GM21526 (cell line): ENCODE results near the gene HOXD9.

ENCODE experiments used
- ATAC-seq: cut with Tn5 transposase; IDR thresholded peaks from one replicate; pipeline ENCODE4 v1.9.1; 2021; ENCODE audit warnings: moderate library complexity; ENCODE audit not compliant: unreplicated experiment, low FRiP score

The HOXD9 gene

DNA sequence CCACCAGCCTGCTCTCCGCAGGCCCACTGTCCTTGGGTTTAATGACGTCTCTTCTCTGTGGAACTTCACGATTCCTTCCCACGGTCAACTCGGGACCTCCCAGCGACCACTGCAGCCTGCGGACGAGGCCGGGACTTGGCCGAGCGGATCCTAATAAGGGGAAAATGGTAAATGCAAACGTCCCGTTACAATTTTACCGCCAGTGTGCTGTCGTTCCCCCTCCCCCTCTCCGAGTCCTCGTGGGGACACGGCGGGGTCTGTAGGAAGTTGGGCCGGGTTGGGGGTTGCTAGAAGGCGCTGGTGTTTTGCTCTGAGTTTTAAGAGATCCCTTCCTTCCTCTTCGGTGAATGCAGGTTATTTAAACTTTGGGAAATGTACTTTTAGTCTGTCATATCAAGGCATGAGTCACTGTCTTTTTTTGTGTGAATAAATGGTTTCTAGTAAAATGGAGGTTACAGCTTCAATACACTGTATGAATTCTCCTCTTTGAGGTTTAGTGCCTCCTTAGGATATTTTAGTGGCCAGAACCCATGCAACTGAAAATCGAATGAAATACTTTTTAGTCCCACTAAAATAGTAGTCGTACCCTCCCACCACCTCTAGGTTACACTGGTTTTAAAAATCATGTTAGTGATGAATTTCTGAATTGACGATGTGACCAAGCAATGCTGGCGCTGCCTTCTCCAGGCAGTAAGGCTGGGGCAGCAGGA, 13.2 kb upstream of the HOXD9 start:
- ATAC-seq = no peak

DNA sequence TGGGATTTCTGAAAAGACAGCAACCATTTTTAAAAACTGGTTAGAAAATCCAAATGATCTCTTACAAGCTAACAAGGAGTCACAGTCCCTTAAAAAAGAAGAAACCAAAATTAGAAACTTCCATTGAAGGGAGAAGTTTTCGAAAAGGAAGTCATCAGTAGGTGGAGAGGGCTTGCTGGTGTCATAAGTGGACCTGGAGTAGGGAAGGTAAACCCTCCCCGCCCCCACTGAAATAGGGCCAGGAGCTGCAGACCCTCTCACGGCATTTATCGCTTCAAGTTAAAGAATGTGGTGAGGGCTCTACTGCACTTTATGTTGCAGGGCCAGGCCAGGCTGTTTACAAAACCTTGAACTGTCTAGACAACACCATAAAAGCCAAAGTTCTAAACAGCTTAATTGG, 12.6 kb upstream of the HOXD9 start:
- no peak for ATAC-seq

DNA sequence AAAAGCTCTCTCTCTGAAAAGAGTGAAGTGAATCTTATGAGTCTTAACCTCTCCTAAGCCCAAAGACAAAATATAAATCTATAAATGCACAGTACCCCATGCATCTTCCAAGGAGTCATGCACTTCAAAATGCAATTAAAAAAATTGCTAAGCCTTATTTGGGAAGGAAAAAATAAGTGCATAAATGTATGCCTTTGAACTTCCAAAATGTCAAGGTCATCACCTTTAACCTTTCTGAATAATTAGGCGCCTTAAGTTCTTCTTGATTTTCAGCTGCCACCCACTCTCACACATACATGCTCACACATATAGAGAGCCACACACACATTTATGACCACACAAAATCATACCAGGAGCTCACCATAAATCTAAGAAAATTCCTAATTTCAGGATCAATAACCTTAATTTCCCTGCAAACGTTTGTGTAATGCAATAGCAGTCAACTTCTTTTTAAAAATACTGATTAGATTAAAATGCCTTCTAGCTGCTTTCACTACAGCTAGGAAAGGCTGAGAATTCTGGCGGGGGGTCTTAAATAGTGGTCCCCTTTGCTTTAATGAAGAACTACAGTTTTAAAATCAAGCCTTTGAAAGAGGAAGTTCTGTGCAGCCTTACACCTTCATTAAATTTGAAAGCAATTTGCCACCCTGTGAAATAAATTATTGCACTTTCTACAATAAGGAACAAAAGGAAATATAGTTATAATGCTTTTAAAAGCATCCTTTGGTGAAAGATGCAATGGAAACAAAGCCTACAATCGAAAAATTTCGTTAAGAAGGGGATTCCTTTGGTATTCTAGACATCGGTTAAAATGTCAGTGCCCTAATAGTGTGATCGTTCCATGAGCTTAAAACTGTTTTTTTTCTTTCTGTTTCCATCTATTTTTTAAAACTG, 11.9 kb upstream of the HOXD9 start:
- ATAC-seq = no peak

DNA sequence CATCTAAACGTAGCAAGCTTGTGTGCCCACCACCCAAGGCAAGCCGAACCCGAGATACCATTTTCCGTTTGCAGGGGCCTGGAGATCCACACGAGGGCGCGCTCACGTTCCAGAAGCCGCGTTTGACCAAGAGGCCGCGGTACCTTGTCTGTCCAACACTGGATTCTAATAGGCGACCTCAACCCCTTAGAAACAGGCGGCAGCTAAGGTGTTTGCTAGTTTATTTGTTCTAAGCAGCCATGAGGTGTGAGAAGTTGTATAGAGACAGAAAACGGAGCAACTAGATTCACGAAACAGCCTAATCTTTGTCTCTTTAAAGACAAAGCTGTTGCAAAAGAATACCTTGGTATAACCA, 11.2 kb upstream of the HOXD9 start:
- ATAC-seq = no peak

DNA sequence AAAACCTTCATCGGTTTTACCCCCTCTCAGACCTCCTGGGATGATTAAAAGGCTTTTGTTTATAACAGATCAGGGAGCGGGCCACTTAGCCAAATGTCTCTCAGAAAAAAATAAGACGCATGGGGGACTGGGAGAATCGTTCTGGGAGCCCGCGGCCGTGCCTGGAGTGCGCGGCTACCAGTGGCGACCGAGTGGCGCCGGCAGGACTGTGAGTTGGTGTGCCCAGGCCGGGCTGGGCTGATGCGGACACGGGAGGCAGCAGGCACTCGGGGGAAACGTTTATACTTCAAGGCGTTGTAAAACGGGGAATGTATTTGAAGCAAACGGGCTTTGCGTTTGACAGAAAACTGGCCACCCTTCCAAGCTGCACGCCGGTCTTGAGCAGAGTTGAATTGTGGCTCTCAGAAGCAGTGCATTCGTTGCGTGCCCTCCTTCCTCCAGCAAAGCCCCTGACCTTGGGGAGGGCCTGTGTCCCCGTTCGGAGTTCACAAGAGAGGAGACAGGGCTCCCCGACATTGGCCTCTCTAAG, 10.6 kb upstream of the HOXD9 start:
- no peak for ATAC-seq

DNA sequence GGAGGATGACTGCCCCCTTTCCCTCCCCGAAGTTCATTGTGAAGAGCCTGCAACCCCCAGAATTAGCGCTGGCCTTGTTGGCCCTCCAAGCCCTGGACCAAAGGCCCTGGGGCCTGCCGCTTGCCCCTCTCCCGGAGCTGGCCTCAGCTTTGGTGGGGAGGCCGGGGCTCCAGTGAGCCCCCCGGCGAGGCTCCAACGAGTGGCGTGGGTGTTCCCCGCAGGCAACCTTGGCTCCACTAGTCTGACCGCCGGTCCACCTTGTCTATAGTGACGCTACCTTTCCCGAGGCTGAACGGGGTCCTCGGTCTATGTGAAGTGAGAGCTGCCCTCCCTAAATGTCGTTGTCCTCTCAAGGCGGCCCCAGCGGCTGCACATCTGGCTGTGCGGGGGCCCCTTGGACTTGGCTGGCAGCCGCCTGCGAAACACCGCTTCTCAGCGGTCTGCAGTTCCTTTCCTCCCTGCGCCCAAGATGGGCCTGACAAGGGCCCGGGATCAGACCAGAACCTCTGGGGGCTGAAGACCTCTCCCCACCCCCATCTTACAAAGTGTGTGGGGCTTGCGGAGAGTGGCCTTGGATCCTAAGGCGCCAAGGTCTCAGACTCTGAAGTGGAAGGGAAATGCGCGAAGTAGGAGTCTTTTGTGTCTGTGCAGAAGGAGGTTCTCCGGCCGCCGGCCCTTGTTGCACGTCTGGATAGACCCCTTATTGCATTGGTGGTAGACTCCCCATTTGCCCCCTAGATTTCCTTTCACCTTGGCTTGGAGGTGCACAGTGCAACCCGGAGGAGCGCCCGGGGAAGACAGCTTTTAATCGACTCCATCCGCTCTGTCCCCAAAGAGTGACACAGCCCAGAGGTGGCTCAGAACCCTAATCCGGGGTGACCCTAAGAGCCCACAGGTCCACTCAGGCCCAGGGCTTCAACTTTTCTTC, 9.9 kb upstream of the HOXD9 start:
- no peak for ATAC-seq

DNA sequence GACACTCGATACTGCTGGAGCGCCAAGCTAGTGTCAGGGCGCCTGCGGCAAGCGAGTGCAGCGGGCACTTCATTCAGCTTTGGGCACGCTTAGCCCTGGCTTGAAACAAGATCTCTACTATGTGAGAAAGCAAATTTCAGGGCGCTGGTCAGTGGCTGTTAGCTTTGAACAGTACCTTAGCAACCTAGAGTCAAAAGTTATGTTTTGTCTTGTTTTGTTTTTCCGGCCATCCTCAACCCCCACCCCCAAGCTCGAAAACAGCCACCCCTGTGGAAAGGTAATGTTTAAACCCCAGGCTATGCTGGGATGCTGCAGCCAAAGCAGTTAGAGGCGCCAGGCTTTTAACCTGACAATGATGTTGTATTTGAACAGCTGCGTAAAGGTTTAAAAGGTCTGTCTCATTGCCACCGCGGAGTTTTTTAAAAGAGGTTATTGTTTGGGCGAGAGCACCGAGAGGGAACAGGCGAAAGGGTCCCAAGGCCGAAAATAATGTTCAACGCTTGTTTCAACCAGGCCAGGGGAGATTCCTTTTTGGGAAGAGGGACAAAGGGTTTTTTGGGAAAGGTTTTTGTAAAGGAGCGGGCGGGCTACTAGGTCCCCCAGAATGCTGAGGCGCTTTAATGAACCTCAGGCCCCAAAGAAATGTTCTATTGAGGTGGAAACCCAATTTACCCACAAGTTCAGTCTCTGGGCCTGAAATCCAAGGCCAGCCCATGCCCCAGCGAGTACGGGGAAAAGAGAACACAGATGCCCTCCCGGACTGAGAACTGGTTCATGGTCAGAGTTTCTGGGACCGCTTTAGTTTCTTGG, 8.2 kb upstream of the HOXD9 start:
- no peak for ATAC-seq

DNA sequence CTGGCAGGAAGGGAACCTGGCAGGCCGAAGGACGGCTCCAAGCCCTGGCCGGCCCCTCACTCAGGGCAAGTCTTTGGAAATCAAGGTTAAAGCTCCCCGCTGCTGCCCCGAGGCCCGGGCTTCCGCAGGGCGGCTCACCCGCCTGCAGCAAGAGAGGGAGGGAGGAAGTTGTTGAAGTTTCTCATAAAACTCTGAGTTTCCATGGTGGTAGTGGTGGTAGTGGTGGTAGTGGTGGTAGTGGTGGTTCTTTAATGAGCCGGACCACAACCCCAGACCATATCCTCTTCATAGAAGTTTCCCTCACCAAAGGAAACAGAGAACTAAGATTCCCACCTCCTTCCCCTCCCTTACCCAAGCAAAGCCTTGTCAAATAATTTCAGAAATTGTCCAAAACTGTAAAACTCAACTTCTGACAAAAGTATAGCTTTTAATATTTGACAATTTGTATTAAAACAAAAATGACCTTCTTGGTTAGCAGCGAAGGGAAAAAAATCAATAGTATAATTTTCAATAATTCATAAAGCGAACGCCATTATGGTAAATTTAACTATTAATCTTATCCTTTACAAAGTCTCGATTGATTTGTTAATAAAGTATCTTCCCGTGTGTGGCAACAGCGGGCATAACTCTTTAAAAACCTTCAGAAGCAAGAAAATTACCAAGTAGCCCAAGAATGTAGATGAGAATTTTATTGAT, 7.4 kb upstream of the HOXD9 start:
- ATAC-seq = no peak

DNA sequence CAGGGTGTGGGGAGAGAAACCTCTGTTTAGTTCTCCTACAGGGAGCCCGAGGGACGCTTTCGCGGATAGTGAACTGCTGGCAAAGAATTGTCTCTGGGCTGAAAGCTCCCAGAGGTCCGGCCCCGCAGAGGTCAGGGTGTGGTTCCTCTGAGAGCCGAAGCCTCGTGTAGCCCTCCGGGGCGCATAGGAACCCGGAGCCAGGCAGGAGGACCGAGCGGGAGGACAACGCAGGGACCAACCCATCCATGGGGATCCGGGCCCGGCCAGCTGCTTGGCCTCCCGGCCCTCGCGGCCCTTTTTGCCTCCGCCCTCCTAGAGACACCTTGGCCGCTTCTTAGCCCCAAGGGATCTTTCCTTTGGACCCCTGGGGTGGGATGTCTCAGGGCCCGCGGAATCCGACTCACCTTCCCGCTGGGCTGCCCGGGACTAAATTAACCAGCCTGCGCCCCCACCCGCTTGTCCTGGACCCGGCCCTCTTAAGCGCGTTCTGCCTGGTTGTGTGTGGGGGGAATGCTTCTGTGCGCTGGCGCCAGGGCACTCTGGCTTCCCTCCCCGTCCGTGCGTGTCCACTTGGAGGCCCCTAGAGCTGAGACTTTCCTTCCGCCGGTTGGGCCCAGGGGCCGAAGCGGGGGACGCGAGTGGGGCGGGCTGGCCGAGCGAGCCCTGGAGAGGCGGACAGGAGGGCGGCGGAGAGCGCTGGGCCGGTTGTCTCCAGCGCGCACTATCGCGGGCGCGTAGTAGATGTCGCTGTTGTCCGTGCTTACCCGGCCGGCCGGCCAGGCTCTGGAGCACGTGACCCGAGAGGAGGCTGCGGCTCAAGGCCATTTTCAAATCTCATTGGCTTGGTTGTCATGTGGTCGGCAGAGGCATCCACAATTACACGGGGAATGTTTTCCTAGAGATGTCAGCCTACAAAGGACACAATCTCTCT, 6.4 kb upstream of the HOXD9 start, which contains the start of gene HOXD10:
Gene HOXD10, plus strand, starts transcription at position 896 of the 931 bp plus-strand sequence. CDS start 56 bp downstream, outside the sequence.
- no peak for ATAC-seq

DNA sequence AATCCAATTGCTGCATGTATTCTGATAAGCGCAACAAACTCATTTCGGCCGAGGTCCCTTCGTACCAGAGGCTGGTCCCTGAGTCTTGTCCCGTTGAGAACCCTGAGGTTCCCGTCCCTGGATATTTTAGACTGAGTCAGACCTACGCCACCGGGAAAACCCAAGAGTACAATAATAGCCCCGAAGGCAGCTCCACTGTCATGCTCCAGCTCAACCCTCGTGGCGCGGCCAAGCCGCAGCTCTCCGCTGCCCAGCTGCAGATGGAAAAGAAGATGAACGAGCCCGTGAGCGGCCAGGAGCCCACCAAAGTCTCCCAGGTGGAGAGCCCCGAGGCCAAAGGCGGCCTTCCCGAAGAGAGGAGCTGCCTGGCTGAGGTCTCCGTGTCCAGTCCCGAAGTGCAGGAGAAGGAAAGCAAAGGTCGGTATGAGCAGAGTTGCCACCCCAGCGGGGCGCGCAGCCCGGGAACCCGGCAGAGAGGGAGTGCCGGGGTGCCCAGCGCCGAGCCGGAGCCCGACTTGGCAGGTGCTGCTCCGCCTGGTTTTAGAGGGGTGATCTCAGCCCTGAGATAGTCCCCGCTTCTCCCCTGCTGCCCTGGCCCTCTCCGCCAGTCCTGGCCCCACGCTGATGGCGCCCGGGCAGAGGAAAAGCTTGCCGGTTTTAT, 5.2 kb upstream of the HOXD9 start:
- no peak for ATAC-seq

DNA sequence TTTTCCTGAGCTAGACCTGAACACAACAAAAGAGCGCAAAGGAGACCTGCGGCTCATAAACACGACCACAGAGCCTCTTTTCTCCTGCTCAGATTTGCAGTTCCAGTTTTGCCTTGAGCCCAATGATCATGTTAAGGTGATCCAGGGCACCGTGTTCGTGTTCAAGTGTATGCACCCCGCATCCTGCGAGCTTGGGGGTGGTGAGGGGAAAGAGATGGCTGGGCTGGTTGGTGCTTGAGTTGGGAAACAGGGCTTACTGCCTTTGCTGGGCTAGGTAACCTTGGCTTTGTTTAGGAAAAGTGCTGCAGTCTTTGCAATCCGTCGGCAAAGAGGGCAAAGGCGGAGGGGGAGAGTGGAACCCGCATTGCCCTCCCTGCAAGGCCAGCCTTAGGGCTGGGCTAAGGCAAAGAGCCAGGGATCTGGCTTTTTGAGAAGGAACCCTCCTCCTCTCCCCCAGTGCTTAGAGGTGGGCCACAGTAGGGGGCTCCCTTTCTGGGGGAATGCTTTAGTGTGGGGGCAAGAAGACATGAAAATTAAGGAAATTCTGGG, 4.6 kb upstream of the HOXD9 start:
- no peak for ATAC-seq

DNA sequence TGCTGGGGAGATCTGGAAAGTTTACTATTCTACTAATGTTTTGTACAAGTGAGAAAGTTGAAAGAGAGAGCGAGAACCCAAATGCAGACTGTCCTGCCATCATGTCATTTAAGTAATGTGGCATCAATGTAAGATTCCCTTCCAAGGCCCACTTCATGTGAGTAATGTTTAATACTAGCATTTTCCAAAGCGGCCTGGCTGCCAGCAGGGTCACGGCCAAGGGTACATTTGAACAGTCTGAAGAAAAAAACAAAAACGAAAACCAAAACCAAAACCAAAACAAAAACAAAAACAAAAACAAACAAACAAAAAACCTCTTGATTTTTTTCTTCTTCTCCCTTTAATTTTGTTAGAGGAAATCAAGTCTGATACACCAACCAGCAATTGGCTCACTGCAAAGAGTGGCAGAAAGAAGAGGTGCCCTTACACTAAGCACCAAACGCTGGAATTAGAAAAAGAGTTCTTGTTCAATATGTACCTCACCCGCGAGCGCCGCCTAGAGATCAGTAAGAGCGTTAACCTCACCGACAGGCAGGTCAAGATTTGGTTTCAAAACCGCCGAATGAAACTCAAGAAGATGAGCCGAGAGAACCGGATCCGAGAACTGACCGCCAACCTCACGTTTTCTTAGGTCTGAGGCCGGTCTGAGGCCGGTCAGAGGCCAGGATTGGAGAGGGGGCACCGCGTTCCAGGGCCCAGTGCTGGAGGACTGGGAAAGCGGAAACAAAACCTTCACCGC, 3.7 kb upstream of the HOXD9 start:
- no peak for ATAC-seq

DNA sequence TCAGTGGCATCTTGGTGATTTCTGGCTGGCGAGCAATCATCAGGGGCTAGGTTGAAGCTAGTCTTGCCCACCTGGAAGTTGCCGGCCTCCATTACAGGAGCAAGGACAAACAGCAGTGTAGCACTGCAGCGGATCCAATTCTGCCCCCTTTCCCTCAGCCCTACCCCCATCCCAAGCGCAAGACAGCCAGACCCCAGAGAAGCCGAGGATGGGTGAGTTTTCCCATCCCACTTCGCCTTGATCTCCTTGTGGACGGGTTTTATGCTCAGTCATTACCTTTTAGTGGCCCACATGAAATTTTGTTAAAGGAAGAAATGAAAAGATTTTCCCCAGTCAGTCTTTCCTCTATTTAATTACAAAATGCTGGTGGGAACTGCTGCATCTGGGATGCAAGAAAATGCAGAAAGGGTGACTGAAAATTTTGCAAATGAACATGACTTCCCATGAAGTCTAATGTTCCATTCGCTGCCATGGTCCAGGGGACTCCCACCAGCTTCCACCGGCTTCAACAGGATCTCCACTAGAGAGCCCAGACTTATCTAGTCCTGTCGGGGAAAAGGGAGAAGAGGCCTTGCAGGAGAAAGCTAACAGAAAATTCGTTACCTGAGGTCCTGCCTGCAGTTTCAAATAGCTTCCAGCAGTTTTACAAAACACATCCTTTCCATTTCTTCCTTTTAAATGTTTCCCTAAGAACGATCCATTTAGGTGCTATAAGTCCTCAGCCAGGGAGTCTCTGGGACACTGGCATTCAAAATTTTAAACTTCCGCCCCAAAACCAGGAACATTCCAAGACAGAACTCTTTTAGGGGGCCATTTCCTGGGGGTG, 1.9 kb upstream of the HOXD9 start:
- no peak for ATAC-seq

DNA sequence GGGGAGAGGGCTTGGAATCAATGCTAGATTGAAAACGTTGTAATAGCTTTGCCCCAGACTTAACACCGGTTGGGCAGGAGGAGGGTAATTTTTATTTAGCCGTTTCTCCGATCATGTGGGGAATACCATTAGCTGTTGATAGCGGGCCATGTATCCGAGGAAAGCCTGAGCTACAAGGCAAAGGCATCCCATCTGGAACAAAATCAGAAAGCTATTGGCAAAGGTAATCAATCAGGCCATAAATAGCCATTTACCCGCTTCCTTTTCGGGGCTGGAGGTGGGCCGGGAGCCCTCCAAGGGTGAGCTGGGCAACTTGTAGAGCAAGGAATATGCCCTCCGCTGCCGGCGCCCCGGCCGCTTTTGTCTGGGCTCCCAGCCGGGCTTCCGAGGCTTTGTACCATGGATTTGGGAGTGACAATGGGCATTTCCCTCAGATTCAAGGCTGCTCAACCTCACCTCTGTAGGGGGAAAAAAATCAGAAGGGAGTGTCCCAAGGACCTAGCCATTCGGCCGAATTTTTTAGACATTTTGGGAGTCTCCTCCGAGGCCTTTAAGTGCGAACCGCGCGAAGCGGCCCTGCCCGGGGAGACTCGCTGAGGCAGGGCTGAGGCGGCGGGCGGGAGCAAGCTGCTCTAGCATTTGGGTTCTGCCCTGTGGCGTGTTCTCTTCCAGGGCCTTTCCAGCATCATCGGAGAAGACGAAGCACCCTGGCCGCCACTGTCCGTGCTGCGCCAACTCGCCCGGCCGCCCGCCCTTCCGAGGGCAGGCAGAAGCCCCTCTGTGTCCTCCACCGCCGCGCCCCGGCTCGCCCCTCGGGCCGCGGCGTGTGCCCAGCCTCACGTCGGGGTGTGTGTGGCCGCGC, 1.1 kb upstream of the HOXD9 start:
- no peak for ATAC-seq
